Ishikawa (cell line): ENCODE results near the gene TNFSF12.

Experiments used
- CREB1 ChIP-seq: IDR thresholded peaks from 2 replicates; pipeline ENCODE4 v1.6.1; 2012; ENCODE audit warnings: low read depth
- EGR1 ChIP-seq: IDR thresholded peaks from 2 replicates; pipeline ENCODE4 v1.6.1; 2012
- EP300 ChIP-seq: IDR thresholded peaks from 2 replicates; pipeline ENCODE4 v1.6.1; 2012; ENCODE audit warnings: borderline replicate concordance
- FOXM1 ChIP-seq: IDR thresholded peaks from 2 replicates; pipeline ENCODE4 v1.6.1; 2012; ENCODE audit warnings: low read depth, borderline replicate concordance
- MAX ChIP-seq: IDR thresholded peaks from 2 replicates; pipeline ENCODE4 v1.6.1; 2012
- NFIC ChIP-seq: IDR thresholded peaks from 2 replicates; pipeline ENCODE4 v1.6.1; 2012
- RAD21 ChIP-seq: IDR thresholded peaks from 2 replicates; pipeline ENCODE4 v1.6.1; 2012; ENCODE audit warnings: low read depth
- TAF1 ChIP-seq: IDR thresholded peaks from 2 replicates; pipeline ENCODE4 v1.6.1; 2012; ENCODE audit warnings: low read depth, mild to moderate bottlenecking
- TCF12 ChIP-seq: IDR thresholded peaks from 2 replicates; pipeline ENCODE4 v1.6.1; 2012; ENCODE audit warnings: low read depth
- TEAD4 ChIP-seq: IDR thresholded peaks from 2 replicates; pipeline ENCODE4 v1.6.1; 2012
- YY1 ChIP-seq: IDR thresholded peaks from 2 replicates; pipeline ENCODE4 v1.6.1; 2012; ENCODE audit warnings: low read depth
- ZBTB7A ChIP-seq: IDR thresholded peaks from 2 replicates; pipeline ENCODE4 v1.6.1; 2012; ENCODE audit warnings: low read depth
- TF ChIP-seq, protein P1 (sequence below): IDR thresholded peaks from 2 replicates; pipeline ENCODE4 v1.6.1; 2012; ENCODE audit warnings: low read depth, mild to moderate bottlenecking
- TF ChIP-seq, protein P2 (sequence below): IDR thresholded peaks from 2 replicates; pipeline ENCODE4 v1.6.1; 2012

DNA sequence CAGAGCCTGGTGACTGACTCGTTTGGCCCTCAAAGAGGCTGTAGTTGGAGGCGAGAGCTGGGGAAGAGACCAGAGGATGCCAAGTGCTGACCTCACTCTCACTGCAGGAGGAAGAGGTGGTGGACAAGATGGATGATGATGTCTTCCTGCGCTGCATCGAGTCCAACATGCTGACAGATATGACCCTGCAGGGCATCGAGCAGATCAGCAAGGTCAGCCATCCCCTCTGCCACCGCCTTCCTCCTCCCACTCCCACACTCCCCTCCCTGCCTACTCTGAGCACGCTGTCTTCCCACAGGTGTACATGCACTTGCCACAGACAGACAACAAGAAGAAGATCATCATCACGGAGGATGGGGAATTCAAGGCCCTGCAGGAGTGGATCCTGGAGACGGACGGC lies 37.8 kb upstream of the TNFSF12 start:
- TF ChIP-seq NFIC (no peak), EGR1 (no peak), MAX (no peak), TAF1 (no peak), EP300 (no peak), CREB1 (no peak), ZBTB7A (no peak), TEAD4 (no peak), TCF12 (no peak), FOXM1 (no peak), RAD21 (no peak), YY1 (no peak)
- TF ChIP-seq, protein P1, sequence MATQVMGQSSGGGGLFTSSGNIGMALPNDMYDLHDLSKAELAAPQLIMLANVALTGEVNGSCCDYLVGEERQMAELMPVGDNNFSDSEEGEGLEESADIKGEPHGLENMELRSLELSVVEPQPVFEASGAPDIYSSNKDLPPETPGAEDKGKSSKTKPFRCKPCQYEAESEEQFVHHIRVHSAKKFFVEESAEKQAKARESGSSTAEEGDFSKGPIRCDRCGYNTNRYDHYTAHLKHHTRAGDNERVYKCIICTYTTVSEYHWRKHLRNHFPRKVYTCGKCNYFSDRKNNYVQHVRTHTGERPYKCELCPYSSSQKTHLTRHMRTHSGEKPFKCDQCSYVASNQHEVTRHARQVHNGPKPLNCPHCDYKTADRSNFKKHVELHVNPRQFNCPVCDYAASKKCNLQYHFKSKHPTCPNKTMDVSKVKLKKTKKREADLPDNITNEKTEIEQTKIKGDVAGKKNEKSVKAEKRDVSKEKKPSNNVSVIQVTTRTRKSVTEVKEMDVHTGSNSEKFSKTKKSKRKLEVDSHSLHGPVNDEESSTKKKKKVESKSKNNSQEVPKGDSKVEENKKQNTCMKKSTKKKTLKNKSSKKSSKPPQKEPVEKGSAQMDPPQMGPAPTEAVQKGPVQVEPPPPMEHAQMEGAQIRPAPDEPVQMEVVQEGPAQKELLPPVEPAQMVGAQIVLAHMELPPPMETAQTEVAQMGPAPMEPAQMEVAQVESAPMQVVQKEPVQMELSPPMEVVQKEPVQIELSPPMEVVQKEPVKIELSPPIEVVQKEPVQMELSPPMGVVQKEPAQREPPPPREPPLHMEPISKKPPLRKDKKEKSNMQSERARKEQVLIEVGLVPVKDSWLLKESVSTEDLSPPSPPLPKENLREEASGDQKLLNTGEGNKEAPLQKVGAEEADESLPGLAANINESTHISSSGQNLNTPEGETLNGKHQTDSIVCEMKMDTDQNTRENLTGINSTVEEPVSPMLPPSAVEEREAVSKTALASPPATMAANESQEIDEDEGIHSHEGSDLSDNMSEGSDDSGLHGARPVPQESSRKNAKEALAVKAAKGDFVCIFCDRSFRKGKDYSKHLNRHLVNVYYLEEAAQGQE, result no peak
- TF ChIP-seq, protein P2, sequence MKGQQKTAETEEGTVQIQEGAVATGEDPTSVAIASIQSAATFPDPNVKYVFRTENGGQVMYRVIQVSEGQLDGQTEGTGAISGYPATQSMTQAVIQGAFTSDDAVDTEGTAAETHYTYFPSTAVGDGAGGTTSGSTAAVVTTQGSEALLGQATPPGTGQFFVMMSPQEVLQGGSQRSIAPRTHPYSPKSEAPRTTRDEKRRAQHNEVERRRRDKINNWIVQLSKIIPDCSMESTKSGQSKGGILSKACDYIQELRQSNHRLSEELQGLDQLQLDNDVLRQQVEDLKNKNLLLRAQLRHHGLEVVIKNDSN, result no peak
